GM06990 (cell line): ENCODE measurements around the gene GPR18.

ENCODE experiments used
- DNase-seq: peaks from one replicate; pipeline ENCODE4 v3.0.0-alpha.2; 2011; ENCODE audit not compliant: insufficient read length; ENCODE audit errors: extremely low read depth
- H3K27me3 ChIP-seq: replicated peaks from 2 replicates; pipeline ENCODE4 v1.6.0; 2011; ENCODE audit warnings: low read length; ENCODE audit not compliant: control insufficient read depth, insufficient read depth
- H3K36me3 ChIP-seq: 2 replicates; pipeline ENCODE4 v1.5.1; 2011; ENCODE audit warnings: low read length; ENCODE audit not compliant: control insufficient read depth, insufficient read depth
- H3K4me3 ChIP-seq: replicated peaks from 2 replicates; pipeline ENCODE4 v1.5.1; 2011; ENCODE audit warnings: low read depth, mild to moderate bottlenecking, control low read depth, low read length
- TF ChIP-seq, protein P1 (sequence below): IDR thresholded peaks from 2 replicates; pipeline ENCODE4 v1.5.1; 2011; ENCODE audit warnings: low read length, control low read depth, mild to moderate bottlenecking, inconsistent platforms; ENCODE audit not compliant: insufficient read depth, poor library complexity, severe bottlenecking

GPR18 gene

DNA sequence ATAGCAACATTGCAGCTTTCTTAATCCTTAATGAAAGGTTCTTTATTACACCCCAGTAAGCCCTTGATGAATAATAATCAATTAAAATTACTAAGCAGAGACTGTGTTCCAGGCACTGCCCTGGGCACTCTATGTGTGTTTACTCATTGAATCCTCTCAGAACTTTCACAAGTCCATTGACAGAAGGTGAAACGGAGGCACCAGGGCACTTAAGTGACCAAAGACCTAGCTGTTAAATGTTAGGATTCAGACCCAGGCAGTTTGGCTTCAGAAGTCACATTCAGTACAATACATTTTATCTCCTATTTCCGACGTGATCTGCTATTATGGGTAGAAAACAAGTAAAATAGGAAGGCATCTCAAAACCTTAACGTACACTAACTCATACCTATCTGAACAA lies 46.4 kb upstream of the GPR18 start:
- DNase-seq, result no peak
- Histone ChIP-seq H3K4me3 (peak overlapping the region; percentile 60), H3K27me3 (no peaks in the 10 kb centered on the region), H3K36me3 (peaks cover 3% of the 10 kb centered on the region; the same call in 1 of the 2 replicates)
- TF ChIP-seq, protein P1, sequence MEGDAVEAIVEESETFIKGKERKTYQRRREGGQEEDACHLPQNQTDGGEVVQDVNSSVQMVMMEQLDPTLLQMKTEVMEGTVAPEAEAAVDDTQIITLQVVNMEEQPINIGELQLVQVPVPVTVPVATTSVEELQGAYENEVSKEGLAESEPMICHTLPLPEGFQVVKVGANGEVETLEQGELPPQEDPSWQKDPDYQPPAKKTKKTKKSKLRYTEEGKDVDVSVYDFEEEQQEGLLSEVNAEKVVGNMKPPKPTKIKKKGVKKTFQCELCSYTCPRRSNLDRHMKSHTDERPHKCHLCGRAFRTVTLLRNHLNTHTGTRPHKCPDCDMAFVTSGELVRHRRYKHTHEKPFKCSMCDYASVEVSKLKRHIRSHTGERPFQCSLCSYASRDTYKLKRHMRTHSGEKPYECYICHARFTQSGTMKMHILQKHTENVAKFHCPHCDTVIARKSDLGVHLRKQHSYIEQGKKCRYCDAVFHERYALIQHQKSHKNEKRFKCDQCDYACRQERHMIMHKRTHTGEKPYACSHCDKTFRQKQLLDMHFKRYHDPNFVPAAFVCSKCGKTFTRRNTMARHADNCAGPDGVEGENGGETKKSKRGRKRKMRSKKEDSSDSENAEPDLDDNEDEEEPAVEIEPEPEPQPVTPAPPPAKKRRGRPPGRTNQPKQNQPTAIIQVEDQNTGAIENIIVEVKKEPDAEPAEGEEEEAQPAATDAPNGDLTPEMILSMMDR, result no peak

DNA sequence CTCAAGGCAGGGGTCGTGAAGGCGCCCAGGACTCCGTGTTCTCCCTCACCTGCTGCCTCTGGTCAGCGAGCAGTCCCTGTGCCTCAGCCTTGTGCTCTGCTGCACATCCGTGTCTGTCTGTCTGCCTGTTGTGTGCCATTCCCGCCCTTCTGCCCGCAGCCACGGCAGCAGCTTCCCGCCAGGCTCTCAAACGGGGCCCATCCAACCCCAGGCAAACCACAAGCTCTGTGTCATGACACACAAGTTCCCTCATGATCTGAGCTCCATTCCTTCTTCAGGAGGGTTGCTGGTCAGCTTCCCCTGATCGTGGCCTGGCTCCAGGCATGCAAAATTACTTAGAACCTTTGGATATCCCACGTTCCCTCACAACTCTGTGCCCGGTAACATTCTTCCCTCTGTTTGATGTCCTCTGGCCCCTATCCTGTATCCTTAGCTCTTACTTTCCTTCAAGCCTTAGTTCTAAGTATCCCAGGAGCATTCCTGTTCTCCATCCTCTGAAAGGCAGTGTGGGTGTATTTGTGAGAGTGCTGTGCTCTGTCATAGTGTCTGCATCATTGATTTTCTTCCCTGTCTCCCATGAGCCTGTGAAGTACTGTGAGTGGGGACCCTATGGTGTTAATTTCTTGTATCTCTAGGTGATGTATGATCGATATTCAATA lies 45.8 kb upstream of the GPR18 start:
- Histone ChIP-seq H3K36me3 (peaks cover 3% of the 10 kb centered on the region; the same call in 1 of the 2 replicates), H3K27me3 (no peaks in the 10 kb centered on the region), H3K4me3 (peak overlapping the region; percentile 60)
- peak; percentile 51 for DNase-seq
- TF ChIP-seq, protein P1, result no peak

DNA sequence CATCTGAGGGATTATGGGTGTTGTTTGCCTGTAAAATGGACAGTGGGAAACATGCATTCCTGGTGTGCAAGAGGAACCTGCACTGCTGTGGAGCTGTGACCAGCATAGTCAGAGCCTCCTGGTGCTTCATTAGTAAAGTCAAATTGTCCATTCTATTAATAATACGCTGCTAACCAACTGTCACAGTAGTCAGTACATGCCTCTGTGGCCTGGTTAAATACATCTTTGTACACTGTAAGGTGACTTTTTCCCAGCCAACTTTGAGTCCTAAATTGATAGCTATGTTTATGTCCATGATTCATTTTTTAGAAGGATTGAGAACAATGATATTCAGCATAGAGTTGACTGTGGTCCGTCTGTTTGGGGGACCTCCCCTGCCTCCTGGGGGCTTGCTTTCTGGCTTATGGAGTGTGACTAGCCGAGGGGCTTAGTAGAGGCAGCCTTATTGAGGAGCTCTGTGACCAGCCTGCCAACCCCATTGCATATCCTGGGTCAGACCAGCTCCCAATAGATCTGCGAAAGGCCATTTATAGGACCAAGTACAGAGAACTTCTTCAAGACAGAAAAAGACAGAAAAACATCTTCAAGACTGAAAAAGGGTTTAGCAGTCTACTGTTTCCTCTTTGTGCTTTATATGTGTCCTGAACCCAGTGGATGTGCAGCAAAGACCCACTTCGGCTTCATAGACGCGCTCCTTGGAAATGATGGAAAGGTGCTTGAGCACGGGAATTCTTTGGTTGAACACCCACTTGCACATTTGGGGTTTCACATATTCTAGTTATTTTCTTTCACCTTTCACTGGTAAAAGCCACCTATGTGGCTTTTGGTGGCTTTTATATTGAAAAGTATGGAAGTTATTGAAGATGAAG lies 44.7 kb upstream of the GPR18 start:
- H3K4me3 ChIP-seq, result peak overlapping the region; percentile 60
- TF ChIP-seq, protein P1, result no peak
- H3K27me3 ChIP-seq, result no peaks in the 10 kb centered on the region
- DNase-seq, result no peak
- peaks cover 3% of the 10 kb centered on the region; the same call in 1 of the 2 replicates for H3K36me3 ChIP-seq

DNA sequence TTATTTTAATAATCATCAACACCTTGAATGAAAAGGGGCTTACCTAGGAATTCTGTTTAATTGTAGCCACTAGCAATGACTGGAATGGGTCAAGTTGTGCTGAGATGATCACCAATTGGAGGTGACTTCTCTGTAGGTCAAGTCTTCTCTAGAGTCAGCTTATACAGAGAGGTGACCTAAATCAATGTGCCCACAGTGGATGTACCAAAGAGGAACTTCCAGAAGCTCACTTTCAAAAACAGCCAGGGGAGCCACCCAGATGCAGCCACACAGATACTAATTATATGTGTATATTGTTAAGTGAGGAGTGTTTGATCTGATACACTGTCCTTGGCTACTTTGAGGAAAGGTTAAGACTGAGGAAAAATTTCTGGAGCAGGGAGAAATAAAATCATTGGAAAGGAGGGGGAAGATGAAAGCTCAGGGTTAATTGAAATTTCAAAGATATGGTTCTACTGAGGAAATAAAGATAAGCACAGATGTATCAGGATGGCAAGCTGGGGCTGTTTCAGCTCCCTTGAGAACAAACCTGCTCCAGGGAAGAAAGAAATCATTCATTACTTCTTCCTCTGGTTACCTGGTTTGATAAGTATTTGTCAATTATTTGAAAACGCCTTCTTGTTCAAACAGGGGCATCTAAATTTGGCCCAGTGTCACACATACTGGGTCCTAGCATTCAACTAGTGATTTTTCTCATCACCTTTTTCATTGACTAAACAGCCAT lies 43.9 kb upstream of the GPR18 start:
- Histone ChIP-seq H3K4me3 (0 out of 2 replicates have a peak overlapping the region, but pooled peaks have one; percentile 60), H3K36me3 (peaks cover 3% of the 10 kb centered on the region; the same call in 1 of the 2 replicates), H3K27me3 (no peaks in the 10 kb centered on the region)
- DNase-seq, result no peak
- TF ChIP-seq, protein P1, result no peak

DNA sequence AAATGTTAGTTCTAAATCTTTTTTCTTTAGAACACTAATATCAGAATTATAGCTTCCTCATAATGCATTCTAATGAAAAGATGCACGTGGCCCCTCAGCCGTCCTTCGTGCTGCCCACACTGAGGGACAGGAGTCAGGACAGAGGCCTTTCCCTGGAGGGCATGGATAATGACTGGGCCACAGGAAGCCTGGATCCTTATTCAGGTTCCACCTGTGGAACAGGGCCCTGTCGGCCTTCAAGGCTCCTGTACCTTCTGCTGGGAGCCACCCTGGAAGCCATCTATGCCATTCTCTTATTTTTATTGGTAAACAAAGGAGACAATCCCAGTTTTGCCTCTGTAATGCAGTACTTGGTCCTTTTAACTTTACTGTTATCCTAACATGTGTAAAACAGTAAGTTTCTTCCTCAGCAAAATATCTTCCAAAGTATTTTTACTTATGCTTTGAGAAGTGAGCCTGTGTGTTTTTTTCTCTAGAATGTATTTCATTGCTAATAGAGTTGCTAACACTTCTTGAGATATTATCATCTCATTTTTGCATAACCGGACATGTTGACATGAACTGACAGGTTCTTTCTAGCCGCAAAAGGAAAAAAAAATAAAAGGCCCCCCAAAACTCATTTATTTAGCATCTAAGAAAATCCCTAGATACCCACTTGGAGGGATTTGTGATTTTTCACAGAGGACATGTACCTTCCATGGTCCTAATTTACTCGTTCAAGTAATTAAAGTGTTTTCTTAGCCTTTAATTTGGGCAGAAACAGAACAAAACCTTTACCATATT lies 43.1 kb upstream of the GPR18 start:
- DNase-seq, result no peak
- Histone ChIP-seq H3K27me3 (no peaks in the 10 kb centered on the region), H3K4me3 (peak overlapping the region; percentile 28; the same call in 1 of the 2 replicates), H3K36me3 (peaks cover 3% of the 10 kb centered on the region; the same call in 1 of the 2 replicates)
- TF ChIP-seq, protein P1, result no peak
